ENCODE data around the gene RXFP4. TPM values are rescaled to one million over a fixed set of nuclear protein-coding genes. Genes with fewer than 3 reads are reported as not detected.

The RXFP4 gene
- total and polyA plus RNA-seq, 9 of the 15 experiments (the other 6 are each of a cell fraction or from before 2014, with no cell fraction given), result 0.64 TPM; not detected in 8

DNA sequence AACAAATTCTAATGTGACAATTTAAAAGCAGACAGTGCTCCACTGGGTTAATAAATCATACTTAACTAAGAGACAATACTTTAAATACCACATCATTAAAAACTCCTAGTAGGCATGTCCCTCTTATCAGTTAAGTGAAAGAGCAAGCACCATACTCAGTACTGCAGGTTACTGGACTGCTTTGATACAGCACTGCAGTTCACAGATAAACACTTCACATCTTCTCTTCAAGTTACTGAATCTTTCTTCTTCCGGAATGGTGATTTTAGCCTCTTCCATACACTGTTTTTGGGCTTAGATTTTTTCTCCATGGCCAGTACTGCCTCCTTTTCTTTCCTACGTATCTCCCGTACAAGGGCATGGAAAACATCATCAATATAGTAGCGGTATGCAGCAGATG lies 41.3 kb upstream of the RXFP4 start (continued):
- TF ChIP-seq, protein P1, sequence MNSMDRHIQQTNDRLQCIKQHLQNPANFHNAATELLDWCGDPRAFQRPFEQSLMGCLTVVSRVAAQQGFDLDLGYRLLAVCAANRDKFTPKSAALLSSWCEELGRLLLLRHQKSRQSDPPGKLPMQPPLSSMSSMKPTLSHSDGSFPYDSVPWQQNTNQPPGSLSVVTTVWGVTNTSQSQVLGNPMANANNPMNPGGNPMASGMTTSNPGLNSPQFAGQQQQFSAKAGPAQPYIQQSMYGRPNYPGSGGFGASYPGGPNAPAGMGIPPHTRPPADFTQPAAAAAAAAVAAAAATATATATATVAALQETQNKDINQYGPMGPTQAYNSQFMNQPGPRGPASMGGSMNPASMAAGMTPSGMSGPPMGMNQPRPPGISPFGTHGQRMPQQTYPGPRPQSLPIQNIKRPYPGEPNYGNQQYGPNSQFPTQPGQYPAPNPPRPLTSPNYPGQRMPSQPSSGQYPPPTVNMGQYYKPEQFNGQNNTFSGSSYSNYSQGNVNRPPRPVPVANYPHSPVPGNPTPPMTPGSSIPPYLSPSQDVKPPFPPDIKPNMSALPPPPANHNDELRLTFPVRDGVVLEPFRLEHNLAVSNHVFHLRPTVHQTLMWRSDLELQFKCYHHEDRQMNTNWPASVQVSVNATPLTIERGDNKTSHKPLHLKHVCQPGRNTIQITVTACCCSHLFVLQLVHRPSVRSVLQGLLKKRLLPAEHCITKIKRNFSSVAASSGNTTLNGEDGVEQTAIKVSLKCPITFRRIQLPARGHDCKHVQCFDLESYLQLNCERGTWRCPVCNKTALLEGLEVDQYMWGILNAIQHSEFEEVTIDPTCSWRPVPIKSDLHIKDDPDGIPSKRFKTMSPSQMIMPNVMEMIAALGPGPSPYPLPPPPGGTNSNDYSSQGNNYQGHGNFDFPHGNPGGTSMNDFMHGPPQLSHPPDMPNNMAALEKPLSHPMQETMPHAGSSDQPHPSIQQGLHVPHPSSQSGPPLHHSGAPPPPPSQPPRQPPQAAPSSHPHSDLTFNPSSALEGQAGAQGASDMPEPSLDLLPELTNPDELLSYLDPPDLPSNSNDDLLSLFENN (IDR thresholded peaks at IDR 0.05; ENCODE audit: low read depth in 2 of 2, low read length in 2 of 2), result 0 out of 4 replicates have a peak, but pooled peaks of 1 of the 2 experiments have one; percentile 31
- TF ChIP-seq MTA2 (IDR thresholded peaks at IDR 0.05; ENCODE audit: low read depth) (peak; percentile 79), MTA1 (IDR thresholded peaks at IDR 0.05; ENCODE audit: borderline replicate concordance) (no peak), ZBTB17 (CRISPR knock-in tag; IDR thresholded peaks at IDR 0.05) (no peak), HDAC8 (tag; IDR thresholded peaks at IDR 0.05) (no peak), WHSC1 (IDR thresholded peaks at IDR 0.05; ENCODE audit: low read length) (no peak), ZKSCAN1 (IDR thresholded peaks at IDR 0.05; ENCODE audit: low read depth, low read length) (peak; percentile 83), NRF1 (conservative IDR thresholded peaks at IDR 0.05 in 1 of 2, IDR thresholded peaks at IDR 0.05 in 1 of 2) (no peak), FOXM1 (IDR thresholded peaks at IDR 0.05; ENCODE audit: low read depth) (peak; percentile 80), FOXM1 (CRISPR knock-in tag; IDR thresholded peaks at IDR 0.05; ENCODE audit: low read depth) (no peak), HIVEP1 (CRISPR knock-in tag; IDR thresholded peaks at IDR 0.05) (no peak), CCNT2 (IDR thresholded peaks at IDR 0.05; ENCODE audit: borderline replicate concordance, extremely low read depth, insufficient read length, low read depth, low read length) (peak; percentile 31), ZNF324 (CRISPR knock-in tag; IDR thresholded peaks at IDR 0.05) (no peak), COPS2 (conservative IDR thresholded peaks at IDR 0.05) (no peak), ZFPM2 (CRISPR knock-in tag; IDR thresholded peaks at IDR 0.05) (no peak), EP300 (IDR thresholded peaks at IDR 0.05; ENCODE audit: low read length) (peak; percentile 70; the same call in 1 of the 2 replicates), SMARCA5 (IDR thresholded peaks at IDR 0.05) (peak; percentile 24; the same call in 1 of the 2 replicates), CC2D1A (IDR thresholded peaks at IDR 0.05) (peak; percentile 31; the same call in 1 of the 2 replicates), SP1 (CRISPR knock-in tag; IDR thresholded peaks at IDR 0.05) (no peak), ZNF24 (IDR thresholded peaks at IDR 0.05) (0 out of 2 replicates have a peak, but pooled peaks have one; percentile 54), E2F3 (CRISPR knock-in tag; IDR thresholded peaks at IDR 0.05) (no peak), TCF3 (CRISPR knock-in tag; IDR thresholded peaks at IDR 0.05) (peak; percentile 93), HDAC3 (IDR thresholded peaks at IDR 0.05; ENCODE audit: borderline replicate concordance, partially characterized antibody) (no peak), CTBP1 (IDR thresholded peaks at IDR 0.05; ENCODE audit: borderline replicate concordance) (peak; percentile 29; the same call in 1 of the 2 replicates)
- TF ChIP-seq, protein P2, sequence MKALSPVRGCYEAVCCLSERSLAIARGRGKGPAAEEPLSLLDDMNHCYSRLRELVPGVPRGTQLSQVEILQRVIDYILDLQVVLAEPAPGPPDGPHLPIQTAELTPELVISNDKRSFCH (CRISPR knock-in tag; IDR thresholded peaks at IDR 0.05), result no peak
- TF ChIP-seq, protein P2 (tag; IDR thresholded peaks at IDR 0.05), result peak; percentile 97
- TF ChIP-seq, protein P3, sequence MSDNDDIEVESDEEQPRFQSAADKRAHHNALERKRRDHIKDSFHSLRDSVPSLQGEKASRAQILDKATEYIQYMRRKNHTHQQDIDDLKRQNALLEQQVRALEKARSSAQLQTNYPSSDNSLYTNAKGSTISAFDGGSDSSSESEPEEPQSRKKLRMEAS (CRISPR knock-in tag; IDR thresholded peaks at IDR 0.05), result no peak
- TF ChIP-seq, protein P4, sequence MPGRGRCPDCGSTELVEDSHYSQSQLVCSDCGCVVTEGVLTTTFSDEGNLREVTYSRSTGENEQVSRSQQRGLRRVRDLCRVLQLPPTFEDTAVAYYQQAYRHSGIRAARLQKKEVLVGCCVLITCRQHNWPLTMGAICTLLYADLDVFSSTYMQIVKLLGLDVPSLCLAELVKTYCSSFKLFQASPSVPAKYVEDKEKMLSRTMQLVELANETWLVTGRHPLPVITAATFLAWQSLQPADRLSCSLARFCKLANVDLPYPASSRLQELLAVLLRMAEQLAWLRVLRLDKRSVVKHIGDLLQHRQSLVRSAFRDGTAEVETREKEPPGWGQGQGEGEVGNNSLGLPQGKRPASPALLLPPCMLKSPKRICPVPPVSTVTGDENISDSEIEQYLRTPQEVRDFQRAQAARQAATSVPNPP (IDR thresholded peaks at IDR 0.05; ENCODE audit: borderline replicate concordance, insufficient read depth, insufficient read length), result no peak
